ENCODE results near the gene ABCA8.
A peak's percentile ranks its signal among the peaks of the same experiment; 100 is the strongest.

The ABCA8 gene

GRCh38 chr17:68870976-68871375, 84.2 kb downstream of the ABCA8 start:
- TF ChIP-seq POLR2A (IDR thresholded peaks at IDR 0.05; ENCODE audit: low read depth, low read length): no peak

GRCh38 chr17:68870161-68870826, 84.9 kb downstream of the ABCA8 start:
- DNase-seq (ENCODE audit: insufficient read length, low spot score): no peak
- no peak for FAIRE-seq
- no peak for TF ChIP-seq POLR2A (IDR thresholded peaks at IDR 0.05; ENCODE audit: low read depth, low read length)

More at GRCh38 chr17:68870976-68871375, 84.2 kb downstream of the ABCA8 start:
- DNase-seq (ENCODE audit: insufficient read length, low spot score) (no peak), FAIRE-seq (no peak)

GRCh38 chr17:68868708-68869107, 86.5 kb downstream of the ABCA8 start:
- DNase-seq (ENCODE audit: insufficient read length, low spot score) (no peak), FAIRE-seq (no peak)
- TF ChIP-seq POLR2A (IDR thresholded peaks at IDR 0.05; ENCODE audit: low read depth, low read length): no peak

- FAIRE-seq: no peak
- TF ChIP-seq POLR2A (IDR thresholded peaks at IDR 0.05; ENCODE audit: low read depth, low read length): no peak
- no peak for DNase-seq (ENCODE audit: insufficient read length, low spot score)
Measured at GRCh38 chr17:68867759-68868516, 87.3 kb downstream of the ABCA8 start.

- DNase-seq (ENCODE audit: insufficient read length, low spot score): no peak
- no peak for FAIRE-seq
- no peak for TF ChIP-seq POLR2A (IDR thresholded peaks at IDR 0.05; ENCODE audit: low read depth, low read length)
Measured at GRCh38 chr17:68865584-68865983, 89.6 kb downstream of the ABCA8 start.

GRCh38 chr17:68863091-68863652, 92.0 kb downstream of the ABCA8 start:
- FAIRE-seq: no peak

GRCh38 chr17:68861602-68862001, 93.6 kb downstream of the ABCA8 start:
- DNase-seq (ENCODE audit: insufficient read length, low spot score) (no peak), FAIRE-seq (peak; percentile 23)
- TF ChIP-seq POLR2A (IDR thresholded peaks at IDR 0.05; ENCODE audit: low read depth, low read length): no peak

More at GRCh38 chr17:68863091-68863652, 92.0 kb downstream of the ABCA8 start:
- TF ChIP-seq POLR2A (IDR thresholded peaks at IDR 0.05; ENCODE audit: low read depth, low read length): no peak
- no peak for DNase-seq (ENCODE audit: insufficient read length, low spot score)

- FAIRE-seq (no peak), DNase-seq (ENCODE audit: insufficient read length, low spot score) (no peak)
- no peak for TF ChIP-seq POLR2A (IDR thresholded peaks at IDR 0.05; ENCODE audit: low read depth, low read length)
Measured at GRCh38 chr17:68860941-68861340, 94.3 kb downstream of the ABCA8 start.

- TF ChIP-seq POLR2A (IDR thresholded peaks at IDR 0.05; ENCODE audit: low read depth, low read length): no peak
- no peak for FAIRE-seq
- DNase-seq (ENCODE audit: insufficient read length, low spot score): no peak
Measured at GRCh38 chr17:68854452-68854851, 100.7 kb downstream of the ABCA8 start.

- no peak for DNase-seq (ENCODE audit: insufficient read length, low spot score)
- TF ChIP-seq POLR2A (IDR thresholded peaks at IDR 0.05; ENCODE audit: low read depth, low read length): no peak
Measured at GRCh38 chr17:68853439-68853838, 101.8 kb downstream of the ABCA8 start.

GRCh38 chr17:68853036-68853435, 102.2 kb downstream of the ABCA8 start:
- DNase-seq (ENCODE audit: insufficient read length, low spot score) (no peak), FAIRE-seq (no peak)
- no peak for TF ChIP-seq POLR2A (IDR thresholded peaks at IDR 0.05; ENCODE audit: low read depth, low read length)

More at GRCh38 chr17:68853439-68853838, 101.8 kb downstream of the ABCA8 start:
- FAIRE-seq: no peak

GRCh38 chr17:68851890-68852289, 103.3 kb downstream of the ABCA8 start:
- no peak for TF ChIP-seq POLR2A (IDR thresholded peaks at IDR 0.05; ENCODE audit: low read depth, low read length)
- DNase-seq (ENCODE audit: insufficient read length, low spot score) (no peak), FAIRE-seq (no peak)

- TF ChIP-seq POLR2A (IDR thresholded peaks at IDR 0.05; ENCODE audit: low read depth, low read length): no peak
- no peak for FAIRE-seq
Measured at GRCh38 chr17:68850749-68851510, 104.3 kb downstream of the ABCA8 start.

More at GRCh38 chr17:68850749-68851510, 104.3 kb downstream of the ABCA8 start:
- no peak for DNase-seq (ENCODE audit: insufficient read length, low spot score)
